ENCODE measurements around the gene ZDHHC14.

The ZDHHC14 gene

GRCh38 chr6:157386023-157386422 is 5.0 kb downstream of the ZDHHC14 start:
- TF ChIP-seq ZFP30 (CRISPR knock-in tag; IDR thresholded peaks at IDR 0.05) (no peak), TSHZ2 (CRISPR knock-in tag; IDR thresholded peaks at IDR 0.05) (no peak), ISL1 (CRISPR knock-in tag; IDR thresholded peaks at IDR 0.05) (no peak), ZFP3 (CRISPR knock-in tag; IDR thresholded peaks at IDR 0.05) (no peak), GLIS3 (CRISPR knock-in tag; IDR thresholded peaks at IDR 0.05) (no peak), POU6F1 (CRISPR knock-in tag; IDR thresholded peaks at IDR 0.05; ENCODE audit: borderline replicate concordance, low read depth) (no peak), CSDC2 (CRISPR knock-in tag; IDR thresholded peaks at IDR 0.05) (no peak)
- no peak for ATAC-seq

- ATAC-seq, result no peak
- no peak for TF ChIP-seq ISL1 (CRISPR knock-in tag; IDR thresholded peaks at IDR 0.05)
- TF ChIP-seq ESRRG (CRISPR knock-in tag; IDR thresholded peaks at IDR 0.05), result no peak
- TF ChIP-seq TCF4 (CRISPR knock-in tag; IDR thresholded peaks at IDR 0.05; ENCODE audit: borderline replicate concordance), result no peak
- TF ChIP-seq CREB5 (CRISPR knock-in tag; IDR thresholded peaks at IDR 0.05; ENCODE audit: low read depth), result no peak
- no peak for TF ChIP-seq TOX (CRISPR knock-in tag; IDR thresholded peaks at IDR 0.05; ENCODE audit: borderline replicate concordance)
- no peak for TF ChIP-seq ARNTL (CRISPR knock-in tag; IDR thresholded peaks at IDR 0.05; ENCODE audit: borderline replicate concordance, low read depth)
These were observed 5.5 kb downstream of the ZDHHC14 start for GRCh38 chr6:157386454-157386853.

- no peak for ATAC-seq
- TF ChIP-seq ZNF8 (CRISPR knock-in tag; IDR thresholded peaks at IDR 0.05) (no peak), ARNTL (CRISPR knock-in tag; IDR thresholded peaks at IDR 0.05; ENCODE audit: borderline replicate concordance, low read depth) (no peak), ZNF565 (CRISPR knock-in tag; conservative IDR thresholded peaks at IDR 0.05; ENCODE audit: low read depth) (no peak), PPARA (CRISPR knock-in tag; IDR thresholded peaks at IDR 0.05; ENCODE audit: borderline replicate concordance) (no peak), CSRNP3 (CRISPR knock-in tag; IDR thresholded peaks at IDR 0.05) (no peak), TSHZ2 (CRISPR knock-in tag; IDR thresholded peaks at IDR 0.05) (no peak), ISL1 (CRISPR knock-in tag; IDR thresholded peaks at IDR 0.05) (no peak), ZFP3 (CRISPR knock-in tag; IDR thresholded peaks at IDR 0.05) (no peak), SNAI2 (CRISPR knock-in tag; IDR thresholded peaks at IDR 0.05) (no peak), CREB5 (CRISPR knock-in tag; IDR thresholded peaks at IDR 0.05; ENCODE audit: low read depth) (no peak), PATZ1 (CRISPR knock-in tag; IDR thresholded peaks at IDR 0.05; ENCODE audit: borderline replicate concordance) (no peak), CSDC2 (CRISPR knock-in tag; IDR thresholded peaks at IDR 0.05) (no peak), TOX (CRISPR knock-in tag; IDR thresholded peaks at IDR 0.05; ENCODE audit: borderline replicate concordance) (no peak), BACH2 (CRISPR knock-in tag; IDR thresholded peaks at IDR 0.05; ENCODE audit: borderline replicate concordance) (no peak), RARB (CRISPR knock-in tag; IDR thresholded peaks at IDR 0.05) (no peak), ZC3H10 (CRISPR knock-in tag; IDR thresholded peaks at IDR 0.05) (no peak), ZNF70 (CRISPR knock-in tag; IDR thresholded peaks at IDR 0.05) (no peak), ESRRG (CRISPR knock-in tag; IDR thresholded peaks at IDR 0.05) (no peak)
These were observed 7.9 kb downstream of the ZDHHC14 start for GRCh38 chr6:157388924-157389323.

All from SK-N-SH treated with all-trans-retinoic acid at 6 μM for 48 hours (cell line).